DOHH2 (cell line): Measurements from ENCODE around the gene PDGFC.

Source experiments
- EZH2phosphoT487 ChIP-seq: fragments of 200-600 bp; sonication (generic); IDR thresholded peaks from 2 replicates; pipeline ENCODE4 v1.6.1; 2017; ENCODE audit warnings: borderline replicate concordance, mild to moderate bottlenecking, antibody characterized with exemption, low read length, moderate library complexity, mixed read lengths
- TF ChIP-seq, protein P1 (sequence below): fragments of 200-600 bp; sonication (generic); IDR thresholded peaks from one replicate; pipeline ENCODE4 v1.5.1; 2014; ENCODE audit warnings: antibody characterized with exemption, mild to moderate bottlenecking, low read depth, low read length; ENCODE audit not compliant: poor library complexity, severe bottlenecking

GRCh38 chr4:156896527-156896926 lies 75.1 kb downstream of the PDGFC start:
- TF ChIP-seq, protein P1, sequence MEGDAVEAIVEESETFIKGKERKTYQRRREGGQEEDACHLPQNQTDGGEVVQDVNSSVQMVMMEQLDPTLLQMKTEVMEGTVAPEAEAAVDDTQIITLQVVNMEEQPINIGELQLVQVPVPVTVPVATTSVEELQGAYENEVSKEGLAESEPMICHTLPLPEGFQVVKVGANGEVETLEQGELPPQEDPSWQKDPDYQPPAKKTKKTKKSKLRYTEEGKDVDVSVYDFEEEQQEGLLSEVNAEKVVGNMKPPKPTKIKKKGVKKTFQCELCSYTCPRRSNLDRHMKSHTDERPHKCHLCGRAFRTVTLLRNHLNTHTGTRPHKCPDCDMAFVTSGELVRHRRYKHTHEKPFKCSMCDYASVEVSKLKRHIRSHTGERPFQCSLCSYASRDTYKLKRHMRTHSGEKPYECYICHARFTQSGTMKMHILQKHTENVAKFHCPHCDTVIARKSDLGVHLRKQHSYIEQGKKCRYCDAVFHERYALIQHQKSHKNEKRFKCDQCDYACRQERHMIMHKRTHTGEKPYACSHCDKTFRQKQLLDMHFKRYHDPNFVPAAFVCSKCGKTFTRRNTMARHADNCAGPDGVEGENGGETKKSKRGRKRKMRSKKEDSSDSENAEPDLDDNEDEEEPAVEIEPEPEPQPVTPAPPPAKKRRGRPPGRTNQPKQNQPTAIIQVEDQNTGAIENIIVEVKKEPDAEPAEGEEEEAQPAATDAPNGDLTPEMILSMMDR = no peak
- no peak for TF ChIP-seq EZH2phosphoT487
